Fibroblast of mammary gland (primary cell): ENCODE measurements around the gene SLC4A3.

Source experiments
- DNase-seq: peaks from one replicate; pipeline ENCODE4 v3.0.0-alpha.2; 2010; ENCODE audit warnings: low read depth
- H3K4me3 ChIP-seq: 2 replicates; pipeline ENCODE4 v1.5.1; 2011; ENCODE audit warnings: low read depth, mild to moderate bottlenecking, low read length, moderate library complexity; ENCODE audit not compliant: control insufficient read depth
- CTCF ChIP-seq: conservative IDR thresholded peaks from 2 replicates; pipeline ENCODE4 v1.5.1; 2011; ENCODE audit warnings: low read depth, low read length, inconsistent platforms; ENCODE audit not compliant: control insufficient read depth, insufficient read depth

The SLC4A3 gene

DNA sequence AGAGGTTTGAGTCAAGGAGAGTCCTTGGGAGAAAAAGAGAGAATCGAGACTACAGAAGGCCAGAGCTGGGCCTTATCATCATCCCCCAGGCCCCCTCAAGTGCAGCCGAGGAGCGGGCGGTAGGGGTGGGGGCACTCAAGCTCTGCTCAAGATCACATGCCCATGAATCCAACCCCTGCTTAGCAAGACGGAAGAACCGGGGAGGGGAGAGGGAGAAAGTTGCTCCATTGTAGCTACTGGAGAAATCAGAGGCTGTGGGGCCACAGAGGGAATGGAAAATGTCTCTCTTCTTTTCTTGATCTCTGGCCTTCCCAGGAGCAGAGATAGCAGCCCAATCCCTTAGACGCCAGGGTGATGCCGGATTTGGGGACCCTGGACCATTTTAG, 14.6 kb downstream of the SLC4A3 start:
- no peak for TF ChIP-seq CTCF
- no peak for DNase-seq
- H3K4me3 ChIP-seq: no peak overlapping the region

GRCh38 chr2:219642465-219643083, 15.1 kb downstream of the SLC4A3 start:
- DNase-seq: peak; percentile 94
- no peak overlapping the region for H3K4me3 ChIP-seq
- peak; percentile 99 for TF ChIP-seq CTCF

DNA sequence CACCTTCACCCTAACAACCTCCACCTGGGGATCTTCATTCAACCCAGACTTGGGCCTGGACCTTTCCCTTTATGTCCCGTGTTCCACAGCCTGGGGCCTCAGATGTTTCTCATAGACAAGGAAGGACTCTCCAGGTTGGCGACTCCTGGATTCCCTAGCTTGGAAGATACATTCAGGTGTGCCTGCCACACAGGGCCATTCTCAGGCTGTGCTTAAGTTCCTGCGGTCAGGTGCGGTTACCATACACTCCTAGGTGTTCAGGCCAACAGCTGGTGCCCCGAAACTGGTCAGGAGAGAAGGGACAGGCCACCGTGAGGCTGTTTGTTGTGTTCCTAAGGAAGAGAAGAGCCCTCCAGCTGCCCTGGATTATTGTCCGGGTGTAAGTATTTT, 15.6 kb downstream of the SLC4A3 start:
- no peak for TF ChIP-seq CTCF
- no peak overlapping the region for H3K4me3 ChIP-seq
- no peak for DNase-seq

DNA sequence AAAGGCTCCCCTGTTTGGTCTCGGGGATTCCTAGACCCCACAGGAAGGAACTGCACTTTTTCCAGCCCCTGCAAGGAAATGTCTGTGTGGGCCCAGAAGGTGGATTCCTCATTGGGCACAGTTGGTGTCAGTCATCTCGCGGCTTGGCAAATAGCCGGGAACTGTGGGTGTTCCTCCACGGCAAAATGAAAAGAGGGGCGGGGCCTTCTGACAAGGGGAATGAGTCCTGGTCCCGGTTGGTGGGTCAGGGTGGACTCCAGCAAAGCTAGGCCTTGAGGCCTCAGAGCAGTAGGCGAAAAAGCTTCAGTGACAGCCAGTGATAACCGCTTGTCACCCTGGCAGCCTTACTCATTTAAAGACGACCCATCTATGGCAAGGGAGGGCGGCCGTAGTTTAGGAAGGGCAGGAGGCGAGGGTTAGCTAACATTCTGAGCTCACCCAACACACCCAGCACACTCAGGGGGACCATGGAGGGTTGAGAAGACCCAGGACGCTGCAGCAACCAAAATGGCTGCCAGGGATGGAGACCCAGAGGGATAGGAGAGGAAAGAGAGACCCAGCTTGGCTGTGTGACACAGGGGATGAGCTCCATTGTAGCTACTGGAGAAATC, 16.5 kb downstream of the SLC4A3 start:
- TF ChIP-seq CTCF: no peak
- peak; percentile 18 for DNase-seq
- no peak overlapping the region for H3K4me3 ChIP-seq

DNA sequence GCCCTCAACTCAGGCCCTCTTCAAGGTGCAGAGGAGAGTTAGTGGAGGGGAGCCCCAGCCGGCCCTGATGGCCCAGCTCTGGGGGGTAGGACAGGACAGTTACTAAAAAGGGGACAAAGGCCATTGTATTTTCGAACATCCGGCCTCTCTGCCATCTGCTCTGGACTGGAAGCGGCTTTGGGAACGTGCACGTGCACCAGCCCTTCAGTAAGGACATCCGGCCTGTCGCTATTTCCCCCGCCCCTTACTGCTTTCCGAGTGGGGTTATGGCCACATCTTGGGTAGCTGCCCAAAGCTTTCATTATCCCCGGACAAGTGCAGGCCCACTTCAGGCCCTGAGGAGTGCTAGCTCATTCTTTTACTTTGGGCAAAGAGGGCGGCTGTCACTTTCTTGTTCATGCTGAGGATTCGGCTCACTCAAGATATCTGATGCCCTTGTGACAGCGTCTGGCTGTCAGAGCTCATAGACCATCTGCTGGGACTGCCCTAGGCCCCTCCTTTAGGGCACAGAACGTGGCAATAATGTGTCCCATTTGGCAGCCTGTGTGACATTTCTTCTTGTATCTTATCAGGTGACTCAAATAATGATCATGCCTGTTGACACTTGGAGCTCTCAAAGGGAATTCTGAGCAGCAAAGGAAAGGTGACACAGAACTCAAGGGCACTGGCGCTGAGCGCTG, 17.5 kb downstream of the SLC4A3 start:
- no peak overlapping the region for H3K4me3 ChIP-seq
- no peak for TF ChIP-seq CTCF
- DNase-seq: no peak

DNA sequence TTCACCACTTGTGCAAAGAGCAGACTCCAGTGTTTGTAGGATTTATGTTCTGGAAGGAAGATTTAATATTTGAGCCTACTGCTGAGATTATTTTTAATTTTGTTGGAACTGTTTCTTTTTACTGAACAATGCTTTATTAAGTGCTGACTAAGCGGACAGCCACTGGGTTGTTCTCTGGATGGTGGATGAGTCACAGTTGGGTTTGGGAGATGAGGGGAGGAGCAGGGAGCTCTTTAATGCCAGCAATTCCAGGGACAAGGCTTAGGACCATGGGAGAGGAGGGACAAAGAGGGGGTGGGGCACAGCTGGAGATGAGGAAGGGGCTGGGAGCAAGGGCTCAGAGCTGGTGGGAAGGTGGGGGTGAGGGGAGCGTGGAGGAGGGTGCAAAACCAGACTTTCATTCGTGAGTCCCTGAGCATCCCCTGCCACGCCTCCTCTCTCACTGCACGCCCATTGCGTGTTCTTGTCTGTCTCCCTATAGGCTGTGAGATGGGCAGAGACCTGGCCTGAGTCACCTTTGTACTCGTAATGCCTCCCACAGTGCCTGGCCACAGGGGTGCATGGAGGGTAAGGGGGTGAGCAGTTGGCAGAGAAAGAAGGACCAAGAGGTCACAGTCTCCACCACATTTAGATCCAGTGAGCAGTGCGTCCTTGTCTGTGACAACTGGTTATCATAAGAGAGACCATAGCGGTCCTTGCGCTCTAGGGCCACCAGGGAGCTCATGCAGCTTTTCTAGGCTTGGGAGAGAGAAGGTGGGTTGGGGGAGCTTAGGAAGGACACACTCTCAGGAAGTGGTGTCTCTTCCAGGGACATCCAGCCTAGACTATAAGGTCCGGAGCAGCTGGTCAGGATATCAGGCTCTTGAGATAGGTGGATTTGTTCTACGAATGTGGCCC, 18.4 kb downstream of the SLC4A3 start:
- no peak for TF ChIP-seq CTCF

More for the DNA sequence above, 18.4 kb downstream of the SLC4A3 start:
- no peak overlapping the region for H3K4me3 ChIP-seq
- peak; percentile 87 for DNase-seq
